Fibroblast of lung (primary cell): ENCODE data around the gene ELP2. TPM values are rescaled to one million over a fixed set of nuclear protein-coding genes. Genes with fewer than 3 reads are reported as not detected.
A peak's percentile ranks its signal among the peaks of the same experiment; 100 is the strongest.

ENCODE experiments used
- DNase-seq, 2 donors: peaks; one replicate each; pipeline versions ENCODE4 v3.0.0 to v3.0.0-alpha.2; 2010; ENCODE audit warnings: low read depth in 2 of 2
- H2AFZ ChIP-seq: 2 replicates; pipeline ENCODE4 v1.5.1; 2012; ENCODE audit warnings: low read length, control low read depth, inconsistent platforms
- H3K27ac ChIP-seq: 2 replicates; pipeline ENCODE4 v1.5.1; 2011; ENCODE audit warnings: low read length, control low read depth; ENCODE audit not compliant: insufficient read depth
- H3K27me3 ChIP-seq: 2 replicates; pipeline ENCODE4 v1.5.1; 2011; ENCODE audit warnings: mild to moderate bottlenecking, low read length; ENCODE audit not compliant: control insufficient read depth, insufficient read depth
- H3K36me3 ChIP-seq: 2 replicates; pipeline ENCODE4 v1.5.1; 2011; ENCODE audit warnings: low read length; ENCODE audit not compliant: control insufficient read depth, insufficient read depth
- H3K4me1 ChIP-seq: 2 replicates; pipeline ENCODE4 v1.5.1; 2011; ENCODE audit warnings: low read length; ENCODE audit not compliant: control insufficient read depth, insufficient read depth; ENCODE audit errors: extremely low read depth
- H3K4me2 ChIP-seq: 2 replicates; pipeline ENCODE4 v1.5.1; 2011; ENCODE audit warnings: low read length, control low read depth; ENCODE audit not compliant: insufficient read depth; ENCODE audit errors: extremely low read depth
- H3K4me3 ChIP-seq, 4 experiments: fragments of 200-600 bp in 1 of 4; sonication (generic) in 1 of 4; replicated peaks in 1 of 4; 2 replicates each; pipeline ENCODE4 v1.5.1; 2011 to 2016; ENCODE audit warnings: low read length in 4 of 4, low read depth in 3 of 4, mild to moderate bottlenecking in 3 of 4, control low read depth in 2 of 4, inconsistent platforms in 1 of 4, mixed read lengths in 1 of 4; ENCODE audit not compliant: insufficient read depth in 1 of 4; ENCODE audit errors: control extremely low read depth in 1 of 4
- H3K79me2 ChIP-seq: 2 replicates; pipeline ENCODE4 v1.5.1; 2012; ENCODE audit warnings: mild to moderate bottlenecking, low read length, inconsistent platforms; ENCODE audit not compliant: control insufficient read depth, insufficient read depth
- H3K9ac ChIP-seq: 2 replicates; pipeline ENCODE4 v1.5.1; 2011; ENCODE audit warnings: mild to moderate bottlenecking, low read length, control low read depth; ENCODE audit not compliant: insufficient read depth
- H3K9me3 ChIP-seq: 2 replicates; pipeline ENCODE4 v1.5.1; 2012; ENCODE audit warnings: low read depth, low read length; ENCODE audit not compliant: control insufficient read depth, insufficient read depth
- H4K20me1 ChIP-seq: 2 replicates; pipeline ENCODE4 v1.5.1; 2011; ENCODE audit warnings: low read length; ENCODE audit not compliant: control insufficient read depth, insufficient read depth; ENCODE audit errors: extremely low read depth
- CTCF ChIP-seq, 2 donors: IDR thresholded peaks in 1 of 2; conservative IDR thresholded peaks in 1 of 2; 1 replicate in 1 of 2; 2 replicates in 1 of 2; pipeline ENCODE4 v1.5.1; 2011 to 2012; ENCODE audit warnings: low read length in 2 of 2, control low read depth in 1 of 2, inconsistent platforms in 1 of 2, low read depth in 1 of 2, mild to moderate bottlenecking in 1 of 2
- EZH2 ChIP-seq: IDR thresholded peaks from 2 replicates; pipeline ENCODE4 v1.5.1; 2012; ENCODE audit warnings: low read length, control low read depth, mild to moderate bottlenecking; ENCODE audit errors: missing control alignments
- polyA plus RNA-seq, 2 donors: library from polyadenylated mRNA; depleted of rRNA in 1 of 2; stranded (reverse) in 1 of 2; unstranded in 1 of 2; fragments of >200 nt; gene quantifications; 2 replicates each; pipeline ENCODE4 v1.2.1, GENCODE V29; 2011 to 2012; ENCODE audit warnings: missing spikeins in 1 of 2
- total RNA-seq: library from RNA; depleted of rRNA; stranded (reverse); fragments of >200 nt; gene quantifications from 2 replicates; pipeline ENCODE4 v1.2.1, GENCODE V29; 2014

Gene ELP2
- total and polyA plus RNA-seq, 2 donors (not counting 1 experiment from before 2014, with no cell fraction given), result 96.6 to 309 TPM

GRCh38 chr18:36143391-36143790 lies 13.7 kb downstream of the ELP2 start:
- H3K36me3 ChIP-seq, result peaks cover 12% of the 10 kb centered on the region
- no peak overlapping the region for H3K27ac ChIP-seq
- no peaks in the 10 kb centered on the region for H4K20me1 ChIP-seq

GRCh38 chr18:36149514-36150289 lies 20.0 kb downstream of the ELP2 start:
- no peaks in the 10 kb centered on the region for H3K27me3 ChIP-seq
- peaks cover 4% of the 10 kb centered on the region for H3K36me3 ChIP-seq

More at GRCh38 chr18:36143391-36143790, 13.7 kb downstream of the ELP2 start:
- Histone ChIP-seq H3K79me2 (no peaks in the 10 kb centered on the region), H3K27me3 (no peaks in the 10 kb centered on the region), H2AFZ (no peak overlapping the region), H3K4me1 (no peaks in the 10 kb centered on the region), H3K9ac (no peak overlapping the region), H3K4me3 (no peak overlapping the region), H3K9me3 (no peaks in the 10 kb centered on the region), H3K4me2 (no peak overlapping the region)
- DNase-seq, result no peak
- TF ChIP-seq EZH2 (no peak), CTCF (conservative IDR thresholded peaks at IDR 0.05 in 1 of 2, IDR thresholded peaks at IDR 0.05 in 1 of 2; ENCODE audit: low read depth in 1 of 2, low read length in 2 of 2) (no peak)

GRCh38 chr18:36152781-36153180 lies 23.1 kb downstream of the ELP2 start:
- H3K9ac ChIP-seq, result no peak overlapping the region
- peak in 1 of 2 donors; percentile 65 for DNase-seq
- no peaks in the 10 kb centered on the region for H3K27me3 ChIP-seq
- H3K27ac ChIP-seq, result peak overlapping the region; percentile 88
- no peak overlapping the region for H3K4me3 ChIP-seq
- H3K9me3 ChIP-seq, result no peaks in the 10 kb centered on the region
- no peaks in the 10 kb centered on the region for H3K79me2 ChIP-seq
- H4K20me1 ChIP-seq, result no peaks in the 10 kb centered on the region
- H3K36me3 ChIP-seq, result peaks cover 4% of the 10 kb centered on the region
- TF ChIP-seq EZH2 (no peak), CTCF (conservative IDR thresholded peaks at IDR 0.05 in 1 of 2, IDR thresholded peaks at IDR 0.05 in 1 of 2; ENCODE audit: low read depth in 1 of 2, low read length in 2 of 2) (no peak)
- H3K4me2 ChIP-seq, result peak overlapping the region; percentile 1
- H2AFZ ChIP-seq, result no peak overlapping the region
- peaks cover 21% of the 10 kb centered on the region for H3K4me1 ChIP-seq

More at GRCh38 chr18:36149514-36150289, 20.0 kb downstream of the ELP2 start:
- no peak overlapping the region for H3K4me2 ChIP-seq
- H4K20me1 ChIP-seq, result no peaks in the 10 kb centered on the region
- no peak overlapping the region for H3K9ac ChIP-seq
- no peak overlapping the region for H3K4me3 ChIP-seq
- H3K4me1 ChIP-seq, result peaks cover 9% of the 10 kb centered on the region
- no peak overlapping the region for H3K27ac ChIP-seq
- no peak overlapping the region for H2AFZ ChIP-seq
- no peak for TF ChIP-seq EZH2
- TF ChIP-seq CTCF (conservative IDR thresholded peaks at IDR 0.05 in 1 of 2, IDR thresholded peaks at IDR 0.05 in 1 of 2; ENCODE audit: low read depth in 1 of 2, low read length in 2 of 2), result no peak
- no peak for DNase-seq
- H3K79me2 ChIP-seq, result no peaks in the 10 kb centered on the region
- H3K9me3 ChIP-seq, result no peaks in the 10 kb centered on the region
